Fibroblast of peridontal ligament (primary cell): ENCODE results near the gene BCL2L13.

ENCODE experiments used
- DNase-seq: peaks from one replicate; pipeline ENCODE4 v3.0.0-alpha.2; 2010; ENCODE audit errors: extremely low read depth

The BCL2L13 gene, protein sequence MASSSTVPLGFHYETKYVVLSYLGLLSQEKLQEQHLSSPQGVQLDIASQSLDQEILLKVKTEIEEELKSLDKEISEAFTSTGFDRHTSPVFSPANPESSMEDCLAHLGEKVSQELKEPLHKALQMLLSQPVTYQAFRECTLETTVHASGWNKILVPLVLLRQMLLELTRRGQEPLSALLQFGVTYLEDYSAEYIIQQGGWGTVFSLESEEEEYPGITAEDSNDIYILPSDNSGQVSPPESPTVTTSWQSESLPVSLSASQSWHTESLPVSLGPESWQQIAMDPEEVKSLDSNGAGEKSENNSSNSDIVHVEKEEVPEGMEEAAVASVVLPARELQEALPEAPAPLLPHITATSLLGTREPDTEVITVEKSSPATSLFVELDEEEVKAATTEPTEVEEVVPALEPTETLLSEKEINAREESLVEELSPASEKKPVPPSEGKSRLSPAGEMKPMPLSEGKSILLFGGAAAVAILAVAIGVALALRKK

DNA sequence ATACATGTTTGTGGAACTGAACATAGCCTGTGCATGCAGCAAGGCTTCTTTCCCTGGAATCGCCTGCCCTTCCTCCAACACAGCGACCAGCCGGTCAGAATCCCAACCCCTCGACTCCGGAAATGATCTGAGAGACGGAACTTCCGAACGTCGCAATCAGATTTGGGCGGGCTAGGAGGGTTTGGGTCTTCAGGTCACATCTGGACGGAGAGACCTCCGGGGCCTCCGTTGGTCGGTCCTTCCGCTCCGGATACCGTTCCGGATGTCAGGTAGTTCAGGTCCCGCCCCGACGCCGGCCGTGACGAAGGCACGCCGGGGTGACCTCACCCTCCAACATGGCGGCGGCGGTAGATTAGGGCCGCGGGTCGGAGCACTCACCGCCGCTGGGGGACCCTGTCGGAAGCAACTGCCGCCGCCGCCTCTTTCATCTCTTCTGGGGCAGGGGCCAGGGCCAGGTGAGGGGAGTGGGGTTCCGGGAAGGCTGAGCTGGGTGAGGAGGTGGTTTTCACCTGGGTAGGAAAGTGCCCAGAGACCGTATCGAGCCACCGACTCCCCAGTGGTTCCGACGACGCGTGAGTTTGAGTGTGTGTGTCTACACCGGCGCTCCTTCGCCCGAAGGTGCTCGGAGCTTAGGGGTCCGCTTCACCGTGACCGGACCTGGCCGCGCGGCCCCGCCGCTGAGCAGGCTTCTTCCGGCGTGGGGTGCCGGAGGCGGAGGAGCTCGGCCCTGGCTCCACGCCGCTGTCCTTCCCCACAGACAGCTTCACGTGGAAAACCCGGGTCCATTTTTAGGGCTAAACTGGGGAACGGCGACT lies at the start of gene BCL2L13:
TSS of gene BCL2L13 (plus strand) at position 326 of the 815 bp plus-strand sequence. CDS start 16,955 bp downstream, outside the sequence.
- DNase-seq: peak; percentile 85

DNA sequence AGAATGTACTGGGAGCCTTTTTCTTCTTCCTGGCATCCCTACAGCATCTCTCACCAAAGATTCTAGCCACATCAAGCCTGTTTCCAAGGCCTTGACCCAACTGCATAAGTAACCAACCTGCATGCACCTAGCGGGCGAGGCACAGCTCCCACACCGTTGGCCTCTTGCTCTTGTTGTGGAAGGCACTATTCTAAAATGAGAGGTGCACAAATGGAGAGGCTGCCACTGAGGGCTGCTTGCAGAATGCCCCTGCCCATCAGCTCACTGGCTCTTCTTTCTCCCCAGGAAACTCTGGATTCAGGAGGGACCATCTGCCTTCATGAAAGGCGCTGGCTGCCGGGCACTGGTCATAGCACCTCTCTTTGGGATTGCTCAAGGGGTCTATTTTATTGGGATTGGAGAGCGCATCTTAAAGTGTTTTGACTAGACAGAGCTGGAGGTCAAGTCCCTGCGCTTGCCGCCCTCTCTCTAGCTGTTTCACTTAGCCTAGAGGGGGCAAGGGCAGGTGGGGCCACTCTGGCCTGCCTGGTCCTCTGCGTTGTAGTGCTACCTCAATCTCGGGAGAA lies 48.7 kb upstream of the BCL2L13 start:
- DNase-seq: no peak

DNA sequence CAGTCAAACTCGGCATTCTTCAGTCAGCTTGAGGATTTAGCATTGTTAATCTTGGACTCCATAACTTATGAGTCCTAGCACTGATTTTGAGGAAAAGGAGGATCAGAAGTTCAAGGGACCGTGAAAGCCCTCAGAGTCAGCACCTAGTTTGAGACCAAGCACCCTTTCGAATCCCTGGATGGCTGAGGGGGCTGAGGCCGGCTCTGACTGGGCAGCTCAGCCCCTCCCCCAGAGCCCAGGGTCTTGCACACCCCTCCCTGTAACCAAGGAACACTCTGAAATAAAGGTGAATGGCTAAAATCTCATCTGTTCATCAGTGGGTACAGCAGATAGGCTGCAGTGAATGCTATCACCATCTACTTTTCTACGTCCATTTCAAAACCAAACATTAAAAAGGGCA lies 48.0 kb upstream of the BCL2L13 start:
- no peak for DNase-seq

DNA sequence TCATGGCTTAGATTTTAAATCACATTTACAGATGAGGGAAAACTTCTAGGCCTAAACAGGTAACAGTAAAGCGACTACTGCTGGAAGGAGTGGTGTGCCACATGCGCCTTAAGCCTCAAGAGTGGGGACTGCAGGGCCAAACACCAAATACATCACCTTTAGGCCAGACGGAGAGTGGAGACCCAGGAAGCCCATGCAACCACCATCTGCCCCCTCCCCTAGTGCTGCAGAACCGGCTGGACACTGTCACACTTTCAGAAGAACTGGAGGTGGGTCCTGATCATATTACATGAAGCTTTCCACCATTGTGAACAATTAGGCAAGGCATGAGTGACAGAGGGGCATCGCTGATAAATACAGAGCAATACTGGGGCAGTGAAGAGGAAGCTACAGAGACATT lies 46.4 kb upstream of the BCL2L13 start:
- DNase-seq: no peak

DNA sequence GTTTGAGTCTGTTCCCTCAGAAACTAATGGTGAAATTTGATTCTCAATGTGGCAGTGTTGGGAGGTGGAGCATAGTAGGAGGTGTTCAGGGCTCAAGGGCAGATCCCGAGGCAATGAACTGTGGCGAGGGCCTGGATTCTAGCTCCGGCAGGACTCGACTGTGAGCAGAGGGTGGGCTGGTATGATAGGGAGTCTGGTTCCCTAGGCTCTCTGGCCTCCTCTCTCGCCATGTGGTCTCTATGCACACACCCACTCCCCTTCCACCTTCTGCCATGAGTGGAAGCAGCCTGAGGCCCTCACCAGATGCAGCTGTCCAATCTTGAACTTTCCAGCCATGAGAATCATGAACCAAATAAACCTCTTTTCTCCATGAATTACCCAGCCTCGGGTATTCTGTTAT lies 42.3 kb upstream of the BCL2L13 start:
- DNase-seq: no peak

DNA sequence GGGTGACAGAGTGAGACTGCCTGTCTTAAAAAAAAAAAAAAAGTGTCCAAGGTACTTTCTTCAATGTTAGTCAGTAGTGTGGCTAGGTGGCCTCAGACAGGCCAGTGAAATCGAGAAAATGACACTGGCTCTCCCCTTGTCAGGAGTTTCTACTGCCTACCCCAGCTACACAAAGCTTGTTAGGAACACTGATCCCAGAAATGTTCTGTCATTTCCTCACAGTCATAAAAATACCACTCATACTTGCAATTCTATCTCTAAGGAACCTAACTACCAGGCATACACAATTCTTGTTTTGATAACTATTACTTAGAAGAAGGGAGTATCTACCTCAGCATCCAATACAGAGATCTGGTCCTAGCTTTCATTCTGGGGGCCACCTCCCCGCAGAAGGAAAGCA lies 41.3 kb upstream of the BCL2L13 start:
- DNase-seq: no peak

DNA sequence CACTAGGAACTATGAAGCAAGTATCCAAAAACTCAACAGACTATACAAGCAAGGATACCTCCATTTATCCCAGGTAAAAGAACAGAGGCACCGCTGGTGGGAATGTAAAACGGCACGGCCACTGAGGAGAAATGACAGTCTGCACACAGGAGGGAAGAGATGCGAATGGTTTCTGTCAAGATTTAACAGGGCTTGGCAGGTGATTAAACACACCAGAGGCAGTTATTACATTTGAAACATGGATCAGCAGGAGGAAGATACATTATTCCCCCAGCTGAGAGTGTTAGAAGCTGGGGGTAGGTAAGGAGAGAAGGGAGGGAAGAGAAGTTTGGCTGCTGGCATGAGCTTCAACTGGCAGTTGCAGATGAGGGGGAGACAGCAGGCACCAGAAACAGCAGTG lies 40.2 kb upstream of the BCL2L13 start:
- no peak for DNase-seq

DNA sequence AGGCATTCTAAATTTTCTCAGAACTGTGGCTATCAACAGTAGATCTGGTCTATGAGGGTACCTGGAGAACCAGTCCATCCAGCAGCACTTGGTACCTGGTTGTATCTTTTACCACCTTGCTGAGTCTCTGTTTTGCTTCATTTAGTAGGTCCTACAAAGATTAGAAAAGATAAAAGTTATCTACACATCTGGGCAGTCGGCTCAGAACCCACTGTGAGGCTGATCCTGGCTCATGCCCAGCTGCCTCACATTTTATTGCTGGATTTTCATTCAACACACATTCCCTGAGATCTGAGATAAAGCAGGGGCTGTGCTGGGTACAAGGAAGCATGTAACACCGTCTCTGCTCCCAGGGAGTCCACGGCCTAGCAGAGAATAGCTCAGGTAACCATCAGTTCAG lies 37.5 kb upstream of the BCL2L13 start:
- DNase-seq: no peak

DNA sequence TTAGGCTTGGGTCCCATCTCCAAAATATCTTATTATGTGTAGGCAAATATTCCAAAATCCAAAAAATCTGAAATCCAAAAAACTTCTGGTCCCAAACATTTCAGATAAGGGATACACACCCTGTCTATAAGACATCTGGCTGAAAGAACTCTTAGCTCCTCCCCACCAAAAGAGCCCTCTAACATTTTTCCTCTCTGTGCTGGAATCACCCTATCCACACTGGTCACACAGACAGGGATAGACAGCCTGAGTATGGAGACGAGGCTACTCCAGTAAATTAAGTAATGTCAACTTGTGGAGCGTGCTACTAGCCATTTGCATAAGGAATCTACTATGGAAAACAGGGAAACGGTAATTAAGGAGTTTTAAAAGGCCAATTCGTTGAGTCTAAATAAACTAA lies 34.9 kb upstream of the BCL2L13 start:
- no peak for DNase-seq

DNA sequence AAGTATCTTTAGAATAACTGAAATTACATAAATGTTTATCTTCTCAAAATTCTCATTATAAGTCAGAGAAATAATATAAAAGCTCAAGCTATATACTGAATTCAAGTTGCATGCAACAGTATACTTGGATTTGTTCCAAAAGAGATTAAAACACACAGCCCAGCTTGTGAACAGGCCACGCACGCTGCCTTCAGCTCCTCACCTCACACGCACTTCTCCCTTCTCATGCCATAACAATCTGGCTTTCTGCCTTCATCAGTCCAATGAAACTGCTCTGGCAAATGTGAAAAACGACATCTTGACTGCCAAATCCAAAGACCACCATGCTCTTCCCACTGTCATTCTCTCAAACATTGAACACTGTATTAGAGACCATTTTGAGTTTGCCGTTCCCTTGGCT lies 32.1 kb upstream of the BCL2L13 start:
- no peak for DNase-seq

DNA sequence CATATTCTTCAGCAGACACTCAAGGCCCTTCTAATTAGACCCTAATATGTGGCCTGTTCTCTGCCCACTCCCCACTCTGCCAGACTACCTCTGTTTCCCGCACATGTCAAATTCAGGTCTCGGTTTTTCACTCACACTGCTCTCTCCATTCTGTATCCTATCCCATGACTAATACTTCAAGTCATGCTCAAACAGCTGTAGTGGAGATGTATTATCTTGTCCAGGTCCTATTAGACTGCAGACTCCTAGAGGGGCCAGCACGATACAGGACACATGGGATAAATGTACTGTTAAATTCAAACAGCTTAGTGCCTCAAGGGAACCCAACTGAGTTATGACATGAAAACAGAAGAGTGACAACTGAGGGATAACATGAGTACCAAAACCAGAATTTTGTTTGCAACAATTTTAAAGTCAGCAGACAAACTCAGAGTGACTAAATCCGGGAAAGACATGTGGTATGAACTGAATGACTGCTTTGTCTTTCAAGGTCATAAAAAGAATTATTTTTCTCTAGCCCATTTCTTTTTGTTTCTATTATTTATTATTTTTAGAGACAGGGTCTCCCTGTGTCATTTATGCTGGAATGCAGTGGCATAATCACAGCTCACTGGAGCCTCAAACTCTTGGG lies 30.6 kb upstream of the BCL2L13 start:
- no peak for DNase-seq

DNA sequence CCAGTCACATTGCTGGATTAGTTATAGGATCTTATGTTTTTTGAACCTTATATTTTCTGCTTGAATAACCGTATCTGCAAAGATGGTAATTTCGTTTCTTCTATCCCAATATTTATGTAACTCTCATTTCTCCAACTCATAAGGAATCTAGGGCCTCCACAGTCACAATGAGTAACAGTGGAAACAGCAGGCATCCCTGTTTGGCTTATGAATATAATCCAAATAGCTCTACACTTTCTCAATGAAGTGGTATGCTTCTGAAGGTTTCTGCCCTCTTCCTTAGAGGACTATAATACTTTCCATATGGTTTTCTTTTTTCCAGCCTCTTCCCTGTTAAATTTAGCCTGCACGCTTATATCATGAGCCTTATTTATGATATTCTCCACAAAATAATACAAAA lies 26.5 kb upstream of the BCL2L13 start:
- DNase-seq: peak; percentile 85

DNA sequence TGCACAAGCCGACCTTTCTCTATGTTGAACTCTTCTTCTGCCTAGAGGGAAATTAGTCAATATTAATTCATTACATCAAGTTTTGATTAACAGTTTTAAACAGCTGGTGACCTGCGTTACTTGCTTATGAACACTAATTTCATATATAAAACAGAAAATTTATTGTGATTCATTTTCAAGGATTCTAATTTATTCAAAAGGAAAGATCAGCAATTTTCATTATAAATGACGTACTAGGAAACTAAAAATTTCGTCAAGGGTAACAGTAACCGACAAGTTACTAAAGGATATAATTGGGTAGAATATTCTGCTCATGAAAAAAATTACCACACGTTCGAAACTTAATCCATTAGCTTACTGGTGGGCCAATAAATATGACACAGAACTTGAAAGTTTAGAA lies 25.3 kb upstream of the BCL2L13 start:
- DNase-seq: no peak

DNA sequence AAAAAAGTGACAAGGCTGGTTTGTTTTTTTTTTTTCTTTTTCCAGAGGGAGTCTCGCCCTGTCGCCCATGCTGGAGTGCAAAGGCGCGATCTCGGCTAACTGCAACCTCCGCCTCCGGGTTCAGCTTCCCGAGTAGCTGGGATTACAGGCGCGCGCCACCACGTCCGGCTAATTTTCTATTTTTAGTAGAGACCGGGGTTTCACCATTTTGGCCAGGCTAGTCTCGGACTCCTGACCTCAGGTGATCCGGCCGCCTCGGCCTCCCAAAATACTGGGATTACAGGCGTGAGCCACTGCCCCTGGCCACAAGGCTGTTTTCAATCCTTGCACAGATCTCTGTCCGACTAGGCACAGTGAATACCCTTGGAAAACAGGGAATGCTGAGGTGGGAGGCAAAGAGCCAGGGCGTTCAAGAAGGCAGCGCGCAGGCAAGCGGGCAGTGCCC lies 10.6 kb upstream of the BCL2L13 start:
- DNase-seq: no peak

DNA sequence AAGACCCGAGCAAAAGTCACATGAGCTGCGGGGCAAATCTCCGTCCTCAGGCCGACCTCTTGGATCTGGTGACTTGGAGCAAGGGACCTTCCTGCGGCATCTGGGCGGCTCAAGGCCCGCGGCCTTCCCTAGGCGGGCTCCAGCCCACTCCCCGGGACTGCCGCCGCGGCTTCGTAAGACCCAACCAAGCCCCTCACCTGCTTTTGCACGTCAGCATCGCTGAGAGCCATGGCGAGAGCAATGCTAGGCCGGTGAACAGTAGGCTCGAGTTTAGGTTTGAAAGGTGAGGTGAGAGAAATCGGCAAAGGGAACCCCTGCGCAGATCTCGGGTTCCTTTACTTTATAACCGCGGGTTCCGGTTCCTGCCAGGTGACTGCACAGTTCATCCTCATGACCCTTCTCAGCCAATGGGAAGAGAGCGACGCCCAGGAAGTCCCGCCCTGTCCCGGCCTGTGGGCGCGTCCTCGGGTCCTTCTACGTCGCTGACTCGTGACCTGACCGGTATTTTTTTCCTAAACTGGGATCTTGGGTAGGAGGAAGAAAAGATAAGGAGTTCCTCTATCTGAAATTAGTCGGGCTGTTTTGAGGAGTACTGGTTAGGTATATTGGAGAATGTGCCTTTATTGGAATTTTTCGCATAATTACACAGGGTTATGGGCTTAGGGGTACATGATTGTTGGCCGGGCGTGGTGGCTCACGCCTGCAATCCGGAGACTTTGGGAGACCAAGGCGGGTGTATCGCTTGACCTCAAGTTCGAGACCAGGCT lies 10.0 kb upstream of the BCL2L13 start, which contains the start of gene ATP6V1E1:
TSS of gene ATP6V1E1 (minus strand) at position 344 of the 767 bp plus-strand sequence. CDS start at position 230, 114 bp downstream.
- peak; percentile 97 for DNase-seq

DNA sequence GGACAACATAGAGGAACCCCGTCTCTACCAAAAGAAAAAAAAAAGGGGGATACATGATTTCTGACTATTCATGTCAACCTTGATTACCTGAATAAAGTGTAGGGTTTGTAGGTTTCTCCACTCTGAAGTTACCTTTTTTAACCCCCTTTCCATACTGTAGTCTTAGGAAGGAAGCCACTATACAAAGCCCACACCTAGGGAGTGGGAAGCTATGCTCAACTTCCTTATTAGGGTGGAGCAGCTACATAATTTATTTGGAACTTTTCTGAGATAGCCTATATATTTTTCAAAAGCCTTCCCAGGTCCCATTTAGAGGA lies 9.4 kb upstream of the BCL2L13 start:
- DNase-seq: no peak

DNA sequence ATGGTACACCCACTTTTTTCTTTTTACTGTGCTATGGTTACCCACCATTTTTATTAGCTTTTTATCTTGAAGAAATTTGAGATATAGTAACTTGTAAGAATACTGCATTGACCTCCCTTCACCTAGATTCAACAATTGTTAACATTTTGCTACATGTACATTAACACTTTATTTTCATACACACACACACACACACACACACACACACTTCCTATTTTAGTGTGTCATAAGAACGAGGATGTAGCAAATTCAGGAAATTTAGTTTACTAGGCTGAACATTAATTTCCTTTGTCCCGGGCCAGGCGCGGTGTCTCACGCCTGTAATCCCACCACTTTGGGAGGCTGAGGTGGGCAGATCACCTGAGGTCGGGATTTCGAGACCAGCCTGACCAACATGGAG lies 8.9 kb upstream of the BCL2L13 start:
- no peak for DNase-seq

DNA sequence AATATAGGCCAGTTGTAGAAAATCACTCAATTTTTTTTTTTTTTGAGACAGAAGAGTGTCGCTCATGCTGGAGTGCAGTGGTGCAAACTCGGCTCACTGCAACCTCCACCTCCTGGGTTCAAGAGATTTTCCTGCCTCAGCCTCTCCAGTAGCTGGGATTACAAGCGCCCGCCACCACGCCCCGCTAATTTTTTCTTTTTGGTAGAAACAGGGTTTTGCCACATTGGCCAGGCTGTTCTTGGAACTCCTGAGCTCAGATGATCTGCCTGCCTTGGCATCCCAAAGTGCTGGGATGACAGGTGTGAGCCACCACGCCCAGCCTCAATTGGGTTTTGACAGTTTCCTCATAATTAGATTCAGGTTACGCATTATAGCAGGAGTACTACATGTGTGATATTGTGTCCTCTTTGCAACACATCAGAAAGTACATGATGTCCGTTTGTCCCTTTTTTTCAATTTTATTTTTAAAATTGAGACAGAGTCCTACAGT lies 7.4 kb upstream of the BCL2L13 start:
- DNase-seq: no peak

DNA sequence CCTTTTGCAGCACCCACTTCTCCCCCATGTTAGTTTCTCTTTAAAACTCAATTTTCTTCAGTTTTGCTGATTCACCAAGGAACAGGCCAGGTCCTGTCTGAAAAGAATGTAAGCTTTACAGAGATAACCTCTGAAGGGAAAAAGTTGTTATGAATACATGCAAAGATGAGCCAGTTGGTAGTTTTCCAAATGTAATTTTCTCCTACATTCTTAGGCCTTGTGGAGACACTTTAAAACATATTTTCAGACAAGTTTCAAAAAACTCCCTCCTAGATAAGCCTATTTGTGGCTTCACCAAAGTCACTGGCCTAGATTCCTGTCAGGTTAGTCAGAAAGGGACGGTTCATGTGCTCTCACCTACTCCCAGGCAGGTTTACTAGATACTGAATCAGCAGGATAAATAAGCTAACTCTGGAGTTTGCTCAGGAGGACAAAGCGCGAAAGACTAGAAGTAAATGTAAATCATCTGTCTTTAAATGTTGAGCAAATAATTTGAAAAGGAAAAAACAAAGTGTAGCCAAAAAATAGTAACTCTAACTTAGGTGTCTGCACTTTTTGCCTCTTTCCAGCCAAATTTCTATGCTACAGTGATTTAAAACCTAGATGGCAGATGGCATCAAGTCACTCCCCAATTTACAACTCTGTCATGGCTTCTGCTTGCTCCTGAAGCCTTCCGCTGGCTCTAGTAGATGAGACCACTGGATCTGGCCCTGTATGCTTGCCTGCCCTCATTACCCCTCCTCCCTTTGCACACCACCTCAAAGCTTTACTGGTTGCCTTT lies 5.2 kb upstream of the BCL2L13 start:
- peak; percentile 63 for DNase-seq

DNA sequence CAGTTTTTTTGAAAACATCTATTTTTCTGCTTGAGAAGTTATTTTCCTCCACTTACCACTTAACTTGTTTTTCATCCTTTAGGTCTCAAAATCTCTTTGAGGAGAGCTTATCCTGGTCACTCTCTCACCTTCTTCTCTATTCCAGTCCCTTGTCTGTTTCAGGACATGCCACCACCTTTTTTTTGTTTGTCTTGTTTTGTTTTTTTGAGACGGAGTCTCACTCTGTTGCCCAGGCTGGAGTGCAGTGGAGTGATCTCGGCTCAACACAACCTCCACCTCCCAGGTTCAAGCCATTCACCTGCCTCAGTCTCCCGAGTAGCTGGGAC lies 4.6 kb upstream of the BCL2L13 start:
- no peak for DNase-seq

DNA sequence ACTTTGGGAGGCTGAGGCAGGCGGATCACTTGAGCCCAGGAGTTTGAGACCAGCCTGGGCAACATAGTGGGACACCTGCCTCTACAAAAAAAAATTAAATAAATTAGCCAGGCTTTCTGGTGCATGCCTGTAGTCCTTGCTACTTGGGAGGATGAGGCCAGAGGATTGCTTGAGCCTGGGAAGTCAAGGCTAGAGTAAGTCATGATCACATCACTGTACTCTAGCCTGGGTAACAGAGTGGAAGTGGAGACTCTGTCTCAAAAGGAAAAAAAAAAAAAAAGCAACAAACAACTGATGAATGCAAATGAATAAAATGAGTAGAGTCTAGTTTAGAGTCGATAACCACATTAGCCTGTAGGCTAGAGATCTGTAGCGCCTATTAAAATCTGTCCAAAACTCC lies 3.9 kb upstream of the BCL2L13 start:
- no peak for DNase-seq
